Glutamatergic neuron (in vitro differentiated cells): Measurements from ENCODE around the gene CAMK2A. TPM values are rescaled to one million over a fixed set of nuclear protein-coding genes. Genes with fewer than 3 reads are reported as not detected.

Source experiments
- DNase-seq: peaks from one replicate; pipeline ENCODE4 v3.0.0; 2022
- H3K27ac Mint-ChIP-seq: one replicate; pipeline ENCODE4 v1.8.0; 2020; ENCODE audit warnings: mild to moderate bottlenecking, mixed read lengths, inconsistent platforms; ENCODE audit not compliant: unreplicated experiment
- H3K27me3 Mint-ChIP-seq: one replicate; pipeline ENCODE4 v1.8.0; 2020; ENCODE audit warnings: mild to moderate bottlenecking, moderate library complexity, mixed read lengths, inconsistent platforms; ENCODE audit not compliant: unreplicated experiment
- H3K36me3 Mint-ChIP-seq: one replicate; pipeline ENCODE4 v1.8.0; 2020; ENCODE audit warnings: mild to moderate bottlenecking, mixed read lengths, inconsistent platforms; ENCODE audit not compliant: unreplicated experiment
- H3K4me1 Mint-ChIP-seq: one replicate; pipeline ENCODE4 v1.8.0; 2020; ENCODE audit warnings: mild to moderate bottlenecking, low read depth, mixed read lengths, inconsistent platforms; ENCODE audit not compliant: unreplicated experiment
- H3K4me3 Mint-ChIP-seq: one replicate; pipeline ENCODE4 v1.8.0; 2020; ENCODE audit warnings: mild to moderate bottlenecking, mixed read lengths, inconsistent platforms; ENCODE audit not compliant: unreplicated experiment
- H3K9me3 Mint-ChIP-seq: one replicate; pipeline ENCODE4 v1.8.0; 2020; ENCODE audit warnings: mild to moderate bottlenecking, moderate library complexity, mixed read lengths, inconsistent platforms; ENCODE audit not compliant: unreplicated experiment
- CTCF ChIP-seq: fragments of 200-600 bp; sonication (generic); IDR thresholded peaks from one replicate; pipeline ENCODE4 v1.5.0; 2021; ENCODE audit not compliant: partially characterized antibody, unreplicated experiment
- total RNA-seq: library from RNA; stranded (reverse); fragmentation: NEBNext Ultra II Directional; extraction: Animal tissue kit (Norgen Biotek cat#: 25700); gene quantifications from one replicate; pipeline ENCODE4 v1.2.1, GENCODE V29; 2021; ENCODE audit not compliant: unreplicated experiment

The CAMK2A gene
- total RNA-seq, 1 donor from 2014 or later, result 1.1 TPM

GRCh38 chr5:150181766-150182545 is 107.6 kb downstream of the CAMK2A start:
- Mint-ChIP-seq H3K27me3 (peaks cover 2% of the 10 kb centered on the region), H3K27ac (no peak overlapping the region), H3K4me1 (peaks cover 2% of the 10 kb centered on the region), H3K36me3 (no peaks in the 10 kb centered on the region), H3K4me3 (no peak overlapping the region), H3K9me3 (peaks cover 9% of the 10 kb centered on the region)
- no peak for TF ChIP-seq CTCF
- no peak for DNase-seq

GRCh38 chr5:150181027-150181426 is 108.5 kb downstream of the CAMK2A start:
- no peaks in the 10 kb centered on the region for H3K36me3 Mint-ChIP-seq
- peaks cover 9% of the 10 kb centered on the region for H3K9me3 Mint-ChIP-seq
- no peak overlapping the region for H3K27ac Mint-ChIP-seq
- no peak for TF ChIP-seq CTCF
- DNase-seq, result no peak
- peaks cover 2% of the 10 kb centered on the region for H3K27me3 Mint-ChIP-seq
- H3K4me3 Mint-ChIP-seq, result no peak overlapping the region
- H3K4me1 Mint-ChIP-seq, result peaks cover 2% of the 10 kb centered on the region

- DNase-seq, result no peak
- no peak overlapping the region for H3K4me3 Mint-ChIP-seq
- H3K9me3 Mint-ChIP-seq, result peaks cover 9% of the 10 kb centered on the region
- no peak overlapping the region for H3K27ac Mint-ChIP-seq
- peaks cover 2% of the 10 kb centered on the region for H3K4me1 Mint-ChIP-seq
- no peak for TF ChIP-seq CTCF
- H3K36me3 Mint-ChIP-seq, result no peaks in the 10 kb centered on the region
- peaks cover 2% of the 10 kb centered on the region for H3K27me3 Mint-ChIP-seq
Measured at GRCh38 chr5:150180241-150181026, 109.1 kb downstream of the CAMK2A start.

- H3K36me3 Mint-ChIP-seq, result no peaks in the 10 kb centered on the region
- no peak overlapping the region for H3K27ac Mint-ChIP-seq
- DNase-seq, result no peak
- no peak for TF ChIP-seq CTCF
- H3K4me3 Mint-ChIP-seq, result no peak overlapping the region
- peaks cover 9% of the 10 kb centered on the region for H3K9me3 Mint-ChIP-seq
- peaks cover 2% of the 10 kb centered on the region for H3K4me1 Mint-ChIP-seq
- H3K27me3 Mint-ChIP-seq, result peaks cover 6% of the 10 kb centered on the region
Measured at GRCh38 chr5:150179019-150179620, 110.5 kb downstream of the CAMK2A start.

- Mint-ChIP-seq H3K27me3 (peaks cover 6% of the 10 kb centered on the region), H3K4me3 (no peak overlapping the region), H3K9me3 (peaks cover 9% of the 10 kb centered on the region), H3K4me1 (no peaks in the 10 kb centered on the region), H3K36me3 (no peaks in the 10 kb centered on the region), H3K27ac (no peak overlapping the region)
- DNase-seq, result no peak
- TF ChIP-seq CTCF, result no peak
Measured at GRCh38 chr5:150178262-150178661, 111.3 kb downstream of the CAMK2A start.
